Vagina (tissue), 2 donors: ENCODE measurements around the gene CACNA2D4. TPM values are rescaled to one million over a fixed set of nuclear protein-coding genes. Genes with fewer than 3 reads are reported as not detected.

Experiments
- DNase-seq, 2 donors: peaks; one replicate each; pipeline ENCODE4 v3.0.0-alpha.2; 2017; ENCODE audit errors: extremely low spot score in 2 of 2
- H3K27ac ChIP-seq: fragments of 200-600 bp; sonication (generic); one replicate; pipeline ENCODE4 v1.5.1; 2019
- H3K27me3 ChIP-seq: fragments of 200-600 bp; sonication (generic); one replicate; pipeline ENCODE4 v1.5.1; 2019
- H3K36me3 ChIP-seq, 2 donors: fragments of 200-600 bp; sonication (generic); one replicate each; pipeline ENCODE4 v1.5.1; 2017 to 2019
- H3K4me1 ChIP-seq: fragments of 200-600 bp; sonication (generic); one replicate; pipeline ENCODE4 v1.5.1; 2019
- H3K4me3 ChIP-seq, 2 donors: fragments of 200-600 bp; sonication (generic); 1 replicate in 1 of 2; 2 replicates in 1 of 2; pipeline ENCODE4 v1.5.1; 2016 to 2019
- H3K9me3 ChIP-seq: fragments of 200-600 bp; sonication (generic); one replicate; pipeline ENCODE4 v1.5.1; 2019
- POLR2A ChIP-seq, 2 donors: fragments of 450-650 bp; IDR thresholded peaks; one replicate each; pipeline ENCODE4 v1.6.1; 2017; ENCODE audit warnings: antibody characterized with exemption in 2 of 2, mild to moderate bottlenecking in 2 of 2, moderate library complexity in 2 of 2
- POLR2AphosphoS5 ChIP-seq, 2 donors: sonication (generic); formaldehyde crosslinking; IDR thresholded peaks; one replicate each; pipeline ENCODE4 v1.9.0; 2017; ENCODE audit warnings: antibody characterized with exemption in 2 of 2, mild to moderate bottlenecking in 2 of 2, low read depth in 1 of 2; ENCODE audit not compliant: insufficient read depth in 1 of 2
- intact Hi-C: fragments of 100-400 bp; cut with DNase I; formaldehyde crosslinking; loops from one replicate; pipeline ENCODE4 v1.15.1; 2023
- total RNA-seq: library from RNA; depleted of rRNA; stranded (reverse); fragments of >200 nt; gene quantifications from one replicate; pipeline ENCODE4 v1.2.3, GENCODE V29; 2016
- TF ChIP-seq, protein P1 (sequence below), 3 experiments: fragments of 450-650 bp in 2 of 3; fragments of 200-600 bp in 1 of 3; sonication (generic) in 1 of 3; IDR thresholded peaks; one replicate each; pipeline ENCODE4 v1.5.1; 2017 to 2019; ENCODE audit warnings: antibody characterized with exemption in 3 of 3, mild to moderate bottlenecking in 2 of 3, moderate library complexity in 2 of 3

CACNA2D4 gene
- total RNA-seq, 1 donor from 2014 or later, result 2.2 TPM

DNA sequence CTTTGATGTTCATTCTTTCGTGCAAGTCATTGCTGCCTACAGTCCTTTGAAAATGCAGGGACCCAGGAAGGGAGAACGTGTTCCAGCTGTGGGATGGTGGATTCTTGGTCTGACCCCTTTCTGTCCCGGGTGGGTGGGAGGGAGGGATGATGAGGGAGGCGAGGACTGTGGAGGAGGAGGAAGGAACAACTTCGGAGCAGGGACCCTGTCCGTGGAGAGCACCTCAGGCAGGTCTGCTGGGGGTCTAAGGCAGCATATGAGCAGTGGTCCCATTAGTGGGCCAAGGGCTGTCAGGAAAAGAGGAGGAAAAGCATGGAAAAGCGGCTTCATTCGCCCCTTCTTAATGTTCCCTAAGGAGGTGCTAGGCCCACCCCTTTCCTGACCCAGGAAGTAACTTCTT is 36.0 kb downstream of the CACNA2D4 start:
- TF ChIP-seq POLR2A (IDR thresholded peaks at IDR 0.05) (no peak), POLR2AphosphoS5 (IDR thresholded peaks at IDR 0.05; ENCODE audit: insufficient read depth in 1 of 2, low read depth in 1 of 2) (no peak)
- TF ChIP-seq, protein P1, sequence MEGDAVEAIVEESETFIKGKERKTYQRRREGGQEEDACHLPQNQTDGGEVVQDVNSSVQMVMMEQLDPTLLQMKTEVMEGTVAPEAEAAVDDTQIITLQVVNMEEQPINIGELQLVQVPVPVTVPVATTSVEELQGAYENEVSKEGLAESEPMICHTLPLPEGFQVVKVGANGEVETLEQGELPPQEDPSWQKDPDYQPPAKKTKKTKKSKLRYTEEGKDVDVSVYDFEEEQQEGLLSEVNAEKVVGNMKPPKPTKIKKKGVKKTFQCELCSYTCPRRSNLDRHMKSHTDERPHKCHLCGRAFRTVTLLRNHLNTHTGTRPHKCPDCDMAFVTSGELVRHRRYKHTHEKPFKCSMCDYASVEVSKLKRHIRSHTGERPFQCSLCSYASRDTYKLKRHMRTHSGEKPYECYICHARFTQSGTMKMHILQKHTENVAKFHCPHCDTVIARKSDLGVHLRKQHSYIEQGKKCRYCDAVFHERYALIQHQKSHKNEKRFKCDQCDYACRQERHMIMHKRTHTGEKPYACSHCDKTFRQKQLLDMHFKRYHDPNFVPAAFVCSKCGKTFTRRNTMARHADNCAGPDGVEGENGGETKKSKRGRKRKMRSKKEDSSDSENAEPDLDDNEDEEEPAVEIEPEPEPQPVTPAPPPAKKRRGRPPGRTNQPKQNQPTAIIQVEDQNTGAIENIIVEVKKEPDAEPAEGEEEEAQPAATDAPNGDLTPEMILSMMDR (IDR thresholded peaks at IDR 0.05), result no peak
- H3K36me3 ChIP-seq, result no peaks in the 10 kb centered on the region
- intact Hi-C loops, result no loop called here
- no peaks in the 10 kb centered on the region for H3K27me3 ChIP-seq
- H3K4me3 ChIP-seq, result no peak overlapping the region
- no peaks in the 10 kb centered on the region for H3K9me3 ChIP-seq
- no peaks in the 10 kb centered on the region for H3K4me1 ChIP-seq
- DNase-seq, result peak in 1 of 2 donors; percentile 58
- H3K27ac ChIP-seq, result no peak overlapping the region

DNA sequence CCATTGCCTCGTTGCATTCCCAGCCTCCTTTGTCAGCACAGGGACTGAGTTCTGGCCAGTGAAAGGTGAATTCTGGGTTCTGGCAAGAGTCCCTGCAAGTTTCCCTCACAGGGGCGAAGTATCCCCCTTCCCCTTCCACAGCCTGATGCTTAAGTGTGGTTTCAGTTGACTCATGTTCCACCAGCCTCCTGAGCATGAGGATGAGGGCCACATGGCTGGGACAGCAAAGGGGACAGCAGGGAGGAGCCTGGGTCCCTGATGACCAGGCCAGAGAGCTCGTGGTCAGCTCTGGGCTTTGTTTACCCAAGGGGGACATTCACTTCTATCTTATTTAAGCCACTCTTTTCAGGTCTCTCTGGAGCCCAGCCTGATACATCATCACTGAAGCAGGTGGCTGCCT is 36.5 kb downstream of the CACNA2D4 start:
- TF ChIP-seq, protein P1 (IDR thresholded peaks at IDR 0.05), result no peak
- no peak for TF ChIP-seq POLR2A (IDR thresholded peaks at IDR 0.05)
- no peak for TF ChIP-seq POLR2AphosphoS5 (IDR thresholded peaks at IDR 0.05; ENCODE audit: insufficient read depth in 1 of 2, low read depth in 1 of 2)
- intact Hi-C loops, result no loop called here
- no peak overlapping the region for H3K4me3 ChIP-seq
- H3K27me3 ChIP-seq, result no peaks in the 10 kb centered on the region
- no peaks in the 10 kb centered on the region for H3K4me1 ChIP-seq
- no peaks in the 10 kb centered on the region for H3K36me3 ChIP-seq
- no peak overlapping the region for H3K27ac ChIP-seq
- peak; percentile 40 to 64 for DNase-seq
- no peaks in the 10 kb centered on the region for H3K9me3 ChIP-seq

DNA sequence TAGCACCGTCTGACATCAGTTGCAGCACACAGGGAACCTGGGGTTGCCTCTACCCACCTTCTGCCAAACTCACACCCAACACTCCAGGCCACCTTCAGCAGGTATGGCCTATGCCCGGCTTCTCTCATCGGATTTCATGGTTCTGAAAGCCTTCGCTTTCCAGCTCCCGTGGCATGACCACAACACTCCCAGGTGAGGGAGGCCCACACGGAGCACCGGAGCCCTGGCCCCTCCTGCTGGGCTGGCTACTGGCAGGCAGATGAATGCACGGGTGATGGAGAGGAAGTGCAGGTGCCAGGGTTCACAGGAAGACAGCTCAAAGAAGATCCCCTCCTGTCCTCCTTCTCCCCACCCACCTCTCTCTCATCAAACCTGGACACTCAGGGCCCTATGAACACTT is 37.2 kb downstream of the CACNA2D4 start:
- intact Hi-C loops, result no loop called here
- no peak overlapping the region for H3K4me3 ChIP-seq
- TF ChIP-seq, protein P1 (IDR thresholded peaks at IDR 0.05), result no peak
- TF ChIP-seq POLR2AphosphoS5 (IDR thresholded peaks at IDR 0.05; ENCODE audit: insufficient read depth in 1 of 2, low read depth in 1 of 2) (no peak), POLR2A (IDR thresholded peaks at IDR 0.05) (no peak)
- H3K27me3 ChIP-seq, result no peaks in the 10 kb centered on the region
- H3K36me3 ChIP-seq, result no peaks in the 10 kb centered on the region
- no peak overlapping the region for H3K27ac ChIP-seq
- no peaks in the 10 kb centered on the region for H3K9me3 ChIP-seq
- no peaks in the 10 kb centered on the region for H3K4me1 ChIP-seq
- DNase-seq, result peak; percentile 52 to 93

DNA sequence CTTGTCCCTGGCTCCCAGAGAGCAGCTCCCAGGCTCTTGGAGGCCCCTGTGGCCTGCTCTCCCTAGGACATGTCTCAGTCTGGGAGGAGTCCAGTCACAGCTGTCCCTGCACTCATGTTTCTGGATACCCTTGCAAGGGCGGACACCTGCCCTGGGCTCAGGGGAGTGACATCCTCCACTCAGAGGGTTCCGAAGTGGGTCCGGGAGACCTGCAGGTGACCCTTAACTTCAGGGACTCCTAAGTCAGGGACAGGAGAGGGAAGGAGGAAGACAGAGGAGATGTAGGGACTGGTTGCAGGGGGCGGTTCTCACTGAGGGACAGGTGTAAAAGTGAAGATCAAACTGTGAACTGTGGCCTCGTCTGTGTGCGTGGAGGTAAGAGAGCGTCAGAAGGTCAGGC is 37.6 kb downstream of the CACNA2D4 start:
- H3K27me3 ChIP-seq, result no peaks in the 10 kb centered on the region
- peak; percentile 65 to 81 for DNase-seq
- no peaks in the 10 kb centered on the region for H3K9me3 ChIP-seq
- intact Hi-C loops, result no loop called here
- H3K4me3 ChIP-seq, result no peak overlapping the region
- no peaks in the 10 kb centered on the region for H3K36me3 ChIP-seq
- TF ChIP-seq, protein P1 (IDR thresholded peaks at IDR 0.05), result no peak
- no peak for TF ChIP-seq POLR2A (IDR thresholded peaks at IDR 0.05)
- no peak for TF ChIP-seq POLR2AphosphoS5 (IDR thresholded peaks at IDR 0.05; ENCODE audit: insufficient read depth in 1 of 2, low read depth in 1 of 2)
- no peaks in the 10 kb centered on the region for H3K4me1 ChIP-seq
- H3K27ac ChIP-seq, result no peak overlapping the region

DNA sequence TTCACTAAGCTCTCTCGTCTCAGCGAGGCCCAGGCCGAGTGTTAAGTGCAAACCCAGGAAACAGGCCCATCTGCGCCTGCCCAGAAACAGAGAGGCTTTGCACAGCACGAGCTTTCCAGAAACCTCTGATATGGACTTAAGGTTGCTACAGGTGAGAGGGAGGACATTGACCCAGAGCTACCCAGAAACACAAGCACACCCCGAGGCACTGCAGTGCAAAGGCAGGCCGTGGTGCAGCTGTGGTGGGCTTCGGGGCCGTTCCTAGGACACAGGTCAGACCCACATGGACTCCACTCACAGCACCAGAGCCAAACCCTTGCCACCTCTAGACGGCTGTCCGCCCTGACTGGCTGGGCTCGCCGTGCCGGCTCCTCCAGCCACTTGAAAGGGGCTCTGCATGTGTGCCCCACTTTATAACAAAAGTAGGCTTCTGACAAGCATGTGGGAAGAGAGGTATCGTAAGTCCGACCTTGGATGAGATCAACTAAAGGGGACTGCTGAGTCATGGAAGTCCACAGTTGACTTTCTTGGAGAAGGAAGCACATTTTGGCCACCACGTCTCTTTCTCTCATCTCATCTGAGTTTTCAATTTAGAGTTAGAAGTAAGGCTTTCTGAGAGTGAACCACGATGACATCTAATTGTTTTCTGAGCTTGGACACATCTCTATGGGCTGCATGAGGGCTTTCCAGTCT is 38.2 kb downstream of the CACNA2D4 start:
- no peaks in the 10 kb centered on the region for H3K27me3 ChIP-seq
- H3K4me1 ChIP-seq, result no peaks in the 10 kb centered on the region
- no peaks in the 10 kb centered on the region for H3K36me3 ChIP-seq
- intact Hi-C loops, result no loop called here
- TF ChIP-seq, protein P1 (IDR thresholded peaks at IDR 0.05), result no peak
- TF ChIP-seq POLR2AphosphoS5 (IDR thresholded peaks at IDR 0.05; ENCODE audit: insufficient read depth in 1 of 2, low read depth in 1 of 2) (no peak), POLR2A (IDR thresholded peaks at IDR 0.05) (no peak)
- H3K27ac ChIP-seq, result no peak overlapping the region
- DNase-seq, result peak; percentile 77 to 89
- H3K4me3 ChIP-seq, result no peak overlapping the region
- no peaks in the 10 kb centered on the region for H3K9me3 ChIP-seq
